IPS-20b (cell line): ENCODE results near the gene LPP.

Source experiments
- H3K27ac ChIP-seq: one replicate; pipeline ENCODE4 v1.5.1; 2013; ENCODE audit warnings: low read length
- H3K27me3 ChIP-seq: 2 replicates; pipeline ENCODE4 v1.6.1; 2013; ENCODE audit warnings: mild to moderate bottlenecking, low read length, inconsistent platforms; ENCODE audit not compliant: insufficient read depth
- H3K36me3 ChIP-seq: 2 replicates; pipeline ENCODE4 v1.6.1; 2013; ENCODE audit warnings: low read depth, mild to moderate bottlenecking, inconsistent platforms, low read length, moderate library complexity; ENCODE audit not compliant: insufficient read depth
- H3K4me1 ChIP-seq: 2 replicates; pipeline ENCODE4 v1.6.1; 2013; ENCODE audit warnings: mild to moderate bottlenecking, control low read depth, inconsistent platforms, low read length, moderate library complexity; ENCODE audit not compliant: insufficient read depth
- H3K4me3 ChIP-seq: 2 replicates; pipeline ENCODE4 v1.5.1; 2013; ENCODE audit warnings: mild to moderate bottlenecking, low read length, inconsistent platforms
- H3K9ac ChIP-seq: 2 replicates; pipeline ENCODE4 v1.6.1; 2013; ENCODE audit warnings: low read depth, mild to moderate bottlenecking, inconsistent platforms, low read length, moderate library complexity
- H3K9me3 ChIP-seq: 2 replicates; pipeline ENCODE4 v1.6.1; 2013; ENCODE audit warnings: mild to moderate bottlenecking, low read depth, low read length, inconsistent platforms; ENCODE audit not compliant: insufficient read depth

LPP gene

DNA sequence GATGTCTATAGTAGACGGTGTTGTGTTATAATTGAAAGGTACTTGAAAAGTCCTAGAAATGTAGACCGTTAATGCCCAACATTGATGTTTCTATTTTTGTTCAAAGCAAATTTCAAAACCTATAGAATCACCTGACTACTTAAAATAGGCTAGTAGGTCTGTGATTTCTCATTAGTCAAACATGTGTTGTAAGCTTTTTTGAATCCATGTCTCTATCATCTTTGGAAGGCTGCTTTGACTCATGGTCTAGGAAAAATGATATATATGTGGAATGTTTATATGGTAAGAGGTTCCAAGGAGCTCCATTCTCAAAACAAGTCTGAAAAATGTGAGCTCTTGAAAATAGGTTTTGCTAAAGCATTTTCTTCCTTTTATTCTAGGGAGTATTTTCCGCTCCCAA lies 375.3 kb downstream of the LPP start:
- H3K27me3 ChIP-seq = no peaks in the 10 kb centered on the region
- no peak overlapping the region for H3K4me3 ChIP-seq
- H3K4me1 ChIP-seq = peaks cover 10% of the 10 kb centered on the region
- H3K9ac ChIP-seq = no peak overlapping the region
- H3K27ac ChIP-seq = no peak overlapping the region
- H3K9me3 ChIP-seq = no peaks in the 10 kb centered on the region
- H3K36me3 ChIP-seq = no peaks in the 10 kb centered on the region

DNA sequence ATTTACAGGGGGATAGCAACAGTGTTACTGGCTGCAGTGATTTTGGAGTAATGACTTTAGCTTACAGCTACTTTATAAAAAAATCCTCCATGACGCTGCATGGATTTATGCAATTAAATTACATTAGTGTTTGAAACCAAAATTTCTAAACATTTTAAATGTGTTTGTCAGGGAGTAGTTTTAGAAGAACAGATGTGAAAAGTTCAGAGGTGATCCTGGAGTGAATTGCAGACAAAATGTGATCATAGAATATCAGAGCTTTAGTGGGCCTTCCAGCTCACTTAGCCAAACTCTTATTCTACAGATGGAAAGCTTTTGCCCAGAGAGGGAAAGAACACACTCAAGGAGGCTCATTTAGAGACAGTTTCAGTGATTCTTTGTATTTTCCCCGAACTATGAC lies 376.3 kb downstream of the LPP start:
- H3K27me3 ChIP-seq = no peaks in the 10 kb centered on the region
- H3K36me3 ChIP-seq = no peaks in the 10 kb centered on the region
- no peak overlapping the region for H3K4me3 ChIP-seq
- H3K27ac ChIP-seq = no peak overlapping the region
- no peak overlapping the region for H3K9ac ChIP-seq
- peaks cover 10% of the 10 kb centered on the region for H3K4me1 ChIP-seq
- no peaks in the 10 kb centered on the region for H3K9me3 ChIP-seq

DNA sequence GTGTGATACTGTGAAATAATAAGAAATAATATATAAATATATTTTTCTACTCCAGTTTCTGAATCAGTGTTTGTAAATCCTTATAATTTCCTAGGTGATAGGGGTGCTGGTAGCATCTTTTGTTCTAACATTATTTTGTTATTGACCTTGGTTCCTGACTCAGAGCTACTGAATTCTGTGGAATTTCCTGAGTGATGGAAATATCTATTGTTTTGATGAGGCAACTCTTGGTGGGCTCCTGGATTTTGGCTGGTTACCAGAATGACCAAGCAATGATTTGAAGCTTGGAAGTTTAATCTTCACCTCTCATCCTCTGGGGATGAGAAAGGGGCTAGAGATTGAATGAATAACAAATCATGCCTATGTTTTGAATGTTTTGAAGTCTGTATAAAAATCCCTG lies 377.3 kb downstream of the LPP start:
- Histone ChIP-seq H3K4me1 (peaks cover 10% of the 10 kb centered on the region), H3K27me3 (no peaks in the 10 kb centered on the region), H3K4me3 (no peak overlapping the region), H3K9ac (no peak overlapping the region), H3K9me3 (no peaks in the 10 kb centered on the region), H3K27ac (no peak overlapping the region), H3K36me3 (no peaks in the 10 kb centered on the region)

DNA sequence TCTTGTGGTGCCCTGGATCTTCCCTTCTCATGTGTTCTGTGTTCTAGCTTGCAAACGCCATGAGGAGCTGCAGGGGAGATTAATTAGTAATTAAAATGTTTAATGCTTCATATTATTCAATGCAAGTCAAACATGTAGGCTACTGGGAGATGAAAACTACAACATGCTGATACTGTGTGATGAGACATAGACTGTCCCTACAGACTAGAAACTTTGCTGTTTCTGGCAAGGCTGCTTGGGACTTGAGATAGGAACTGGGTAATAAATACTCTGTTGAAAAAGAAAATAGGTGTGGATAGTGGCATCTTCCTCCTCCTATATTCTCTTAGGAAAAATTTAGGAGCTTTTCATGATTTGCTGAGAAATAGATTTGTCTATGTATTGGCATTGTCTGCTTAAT lies 379.2 kb downstream of the LPP start:
- Histone ChIP-seq H3K27me3 (no peaks in the 10 kb centered on the region), H3K36me3 (no peaks in the 10 kb centered on the region), H3K27ac (no peak overlapping the region), H3K9me3 (no peaks in the 10 kb centered on the region), H3K4me1 (peaks cover 10% of the 10 kb centered on the region), H3K4me3 (no peak overlapping the region), H3K9ac (no peak overlapping the region)

DNA sequence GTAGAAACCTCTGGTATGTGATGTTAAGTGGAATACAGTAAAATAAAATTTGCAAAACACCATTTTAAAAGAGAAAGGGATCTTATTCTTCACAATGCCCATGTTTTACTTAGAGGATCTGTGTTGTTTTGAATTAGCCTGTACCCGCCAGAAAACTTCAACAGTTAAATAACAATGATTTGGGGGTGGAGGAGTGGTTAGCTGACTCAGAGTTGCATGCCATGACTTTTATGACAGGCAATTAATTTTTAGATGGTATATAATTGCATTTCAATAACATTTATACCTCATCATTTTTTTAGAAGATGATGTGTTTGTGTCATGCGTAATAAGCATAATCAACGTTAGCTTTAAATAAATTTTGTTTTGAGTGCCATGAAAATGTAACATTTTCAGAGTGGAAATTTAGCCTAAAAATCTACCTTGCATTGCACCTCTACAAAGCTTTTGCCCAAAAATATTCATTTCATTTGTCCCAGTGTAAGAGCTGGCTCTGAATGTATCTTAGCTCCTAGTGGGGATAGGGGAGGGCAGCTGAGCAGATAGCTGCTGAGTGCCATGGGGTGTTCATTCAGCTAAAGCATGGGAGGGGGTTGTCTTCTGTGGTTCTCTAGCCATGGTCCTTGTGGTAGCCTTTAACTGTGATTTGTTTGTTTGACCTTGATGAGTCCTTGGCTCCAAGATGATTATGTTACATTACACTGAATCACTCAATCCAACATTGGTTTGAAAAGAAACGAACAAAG lies 379.8 kb downstream of the LPP start:
- no peak overlapping the region for H3K9ac ChIP-seq

DNA sequence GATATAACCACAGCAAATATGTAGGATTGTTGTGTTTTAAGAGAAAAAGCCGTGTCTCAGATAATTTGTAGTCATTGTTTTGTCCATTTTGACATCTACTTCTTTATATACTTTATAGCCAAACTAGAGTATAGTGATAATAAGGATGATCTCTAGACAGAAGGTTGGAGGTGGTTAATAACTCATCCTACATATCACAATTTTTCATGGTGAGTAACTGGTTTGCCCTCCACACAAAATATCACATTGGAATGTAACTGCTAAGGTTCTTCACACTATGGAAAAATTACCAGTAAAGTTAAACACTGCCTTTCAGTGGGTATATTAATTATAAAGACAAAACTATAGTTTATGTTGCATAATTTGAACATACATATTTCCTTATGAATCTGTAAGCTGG lies 380.7 kb downstream of the LPP start:
- no peak overlapping the region for H3K27ac ChIP-seq
- no peaks in the 10 kb centered on the region for H3K36me3 ChIP-seq
- H3K4me1 ChIP-seq = peaks cover 10% of the 10 kb centered on the region
- no peaks in the 10 kb centered on the region for H3K9me3 ChIP-seq
- no peaks in the 10 kb centered on the region for H3K27me3 ChIP-seq
- no peak overlapping the region for H3K4me3 ChIP-seq
- no peak overlapping the region for H3K9ac ChIP-seq

More for the DNA sequence above, 379.8 kb downstream of the LPP start:
- Histone ChIP-seq H3K4me3 (no peak overlapping the region), H3K4me1 (peaks cover 10% of the 10 kb centered on the region), H3K36me3 (no peaks in the 10 kb centered on the region), H3K27me3 (no peaks in the 10 kb centered on the region), H3K27ac (no peak overlapping the region), H3K9me3 (no peaks in the 10 kb centered on the region)

DNA sequence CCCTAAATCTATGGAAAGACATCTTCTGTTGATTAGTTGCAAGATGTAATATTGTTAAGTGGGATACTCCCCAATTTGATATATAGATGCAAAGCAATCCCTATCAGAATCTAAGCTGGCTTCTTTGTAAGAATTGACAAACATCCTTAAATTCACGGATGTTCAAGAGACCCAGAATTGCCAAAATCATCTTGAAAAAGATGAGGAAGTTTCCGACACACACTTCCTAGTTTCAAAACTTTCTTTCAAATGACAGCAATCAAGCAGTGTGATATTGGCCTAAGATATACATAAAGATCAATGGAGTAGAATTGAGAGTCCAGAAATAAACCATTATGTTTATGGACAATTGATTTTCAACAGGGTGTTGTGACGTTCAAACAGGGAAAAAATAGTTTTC lies 383.6 kb downstream of the LPP start:
- peaks cover 7% of the 10 kb centered on the region for H3K4me1 ChIP-seq
- no peaks in the 10 kb centered on the region for H3K36me3 ChIP-seq
- H3K9ac ChIP-seq = no peak overlapping the region
- H3K9me3 ChIP-seq = no peaks in the 10 kb centered on the region
- H3K4me3 ChIP-seq = no peak overlapping the region
- H3K27me3 ChIP-seq = no peaks in the 10 kb centered on the region
- H3K27ac ChIP-seq = no peak overlapping the region

DNA sequence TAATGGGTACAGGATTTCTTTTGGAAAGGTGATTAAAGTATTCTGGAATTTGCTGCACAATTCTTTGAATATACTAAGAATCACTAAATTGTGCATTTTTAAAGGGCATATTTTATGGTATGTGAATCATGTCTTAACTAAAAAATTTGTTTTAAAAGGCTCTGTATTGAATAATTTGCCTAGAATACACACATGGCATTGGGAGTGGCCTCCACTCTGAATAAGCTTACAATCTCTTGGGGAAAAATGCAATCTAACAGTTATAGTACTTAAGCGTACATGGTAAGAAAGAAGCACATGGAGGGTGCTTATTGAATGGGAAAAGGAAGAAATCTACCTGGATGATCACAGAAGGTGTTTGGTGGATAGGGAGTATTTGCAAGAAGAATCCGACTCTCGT lies 385.1 kb downstream of the LPP start:
- Histone ChIP-seq H3K27ac (no peak overlapping the region), H3K9me3 (no peaks in the 10 kb centered on the region), H3K27me3 (no peaks in the 10 kb centered on the region), H3K36me3 (no peaks in the 10 kb centered on the region), H3K4me3 (no peak overlapping the region), H3K9ac (no peak overlapping the region), H3K4me1 (peaks cover under 1% of the 10 kb centered on the region; the same call in 1 of the 2 replicates)

DNA sequence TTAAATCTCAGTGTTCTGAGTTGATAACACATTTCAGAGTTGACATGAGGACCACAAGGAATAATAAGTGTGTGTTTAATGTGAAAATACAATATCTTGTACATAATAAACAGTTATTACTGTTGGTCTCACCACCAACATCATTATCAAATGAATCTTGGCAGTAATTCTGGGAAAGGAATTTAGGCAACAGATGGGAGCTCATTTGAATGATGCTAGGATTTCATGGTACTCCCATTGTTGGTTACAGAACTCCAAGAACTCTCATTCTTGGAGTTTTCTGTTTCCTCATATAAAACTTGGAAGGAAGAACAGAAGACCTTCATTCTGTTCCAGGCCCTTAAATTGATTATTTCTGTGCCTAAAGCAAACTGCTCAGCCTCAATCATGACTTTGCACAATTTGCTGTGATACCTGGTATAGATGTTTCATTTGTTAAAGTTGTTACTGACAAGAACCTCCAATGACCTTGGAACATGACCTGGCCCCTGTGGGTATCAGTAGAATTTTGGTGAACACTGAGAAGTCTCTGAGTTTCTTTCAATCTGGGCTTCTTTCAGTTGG lies 385.8 kb downstream of the LPP start:
- H3K9me3 ChIP-seq = no peaks in the 10 kb centered on the region
- no peak overlapping the region for H3K27ac ChIP-seq
- H3K9ac ChIP-seq = no peak overlapping the region
- H3K36me3 ChIP-seq = no peaks in the 10 kb centered on the region
- H3K27me3 ChIP-seq = no peaks in the 10 kb centered on the region
- H3K4me1 ChIP-seq = no peaks in the 10 kb centered on the region
- H3K4me3 ChIP-seq = no peak overlapping the region

DNA sequence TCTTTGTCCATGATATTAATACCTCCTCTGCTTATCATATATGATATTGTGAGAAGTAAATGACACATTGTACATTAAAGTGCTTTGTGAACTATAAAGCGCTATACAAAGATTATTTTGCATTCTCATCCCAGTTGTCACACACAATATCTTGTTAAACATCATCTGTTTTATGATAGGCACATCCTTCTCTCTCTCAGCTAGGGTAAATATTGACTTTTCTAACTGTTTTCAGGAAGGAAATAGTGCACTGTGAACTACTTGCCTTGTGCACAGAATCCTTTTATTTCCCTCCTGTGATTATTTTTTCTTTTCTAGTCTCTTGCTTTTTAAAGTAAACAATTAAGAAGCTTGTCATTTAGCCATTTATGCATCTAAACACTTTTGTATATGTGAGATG lies 388.2 kb downstream of the LPP start:
- H3K4me3 ChIP-seq = no peak overlapping the region
- H3K9me3 ChIP-seq = no peaks in the 10 kb centered on the region
- no peak overlapping the region for H3K27ac ChIP-seq
- H3K36me3 ChIP-seq = no peaks in the 10 kb centered on the region
- H3K27me3 ChIP-seq = no peaks in the 10 kb centered on the region
- peaks cover 4% of the 10 kb centered on the region; the same call in 1 of the 2 replicates for H3K4me1 ChIP-seq
- H3K9ac ChIP-seq = no peak overlapping the region

DNA sequence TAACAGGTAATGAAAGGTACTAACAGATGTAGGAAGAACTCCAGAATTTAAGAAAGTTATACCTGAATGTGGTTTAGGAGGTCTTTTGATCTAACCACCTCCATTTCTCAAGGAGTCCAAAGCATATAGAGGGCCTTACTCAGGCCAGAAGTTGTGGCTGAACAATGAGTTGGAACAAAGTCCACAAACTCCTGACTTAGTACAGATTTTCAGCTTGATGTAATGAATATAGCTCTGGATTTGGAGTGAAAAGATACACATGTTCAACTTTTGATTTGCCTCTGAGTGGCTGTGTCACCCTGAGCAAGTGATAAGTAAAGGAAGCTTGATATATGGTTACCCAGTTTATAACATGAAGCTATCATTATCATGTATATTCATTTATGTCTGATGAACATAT lies 390.1 kb downstream of the LPP start:
- Histone ChIP-seq H3K27ac (no peak overlapping the region), H3K9me3 (no peaks in the 10 kb centered on the region), H3K27me3 (no peaks in the 10 kb centered on the region), H3K36me3 (no peaks in the 10 kb centered on the region), H3K9ac (no peak overlapping the region), H3K4me3 (no peak overlapping the region), H3K4me1 (peaks cover 4% of the 10 kb centered on the region; the same call in 1 of the 2 replicates)

DNA sequence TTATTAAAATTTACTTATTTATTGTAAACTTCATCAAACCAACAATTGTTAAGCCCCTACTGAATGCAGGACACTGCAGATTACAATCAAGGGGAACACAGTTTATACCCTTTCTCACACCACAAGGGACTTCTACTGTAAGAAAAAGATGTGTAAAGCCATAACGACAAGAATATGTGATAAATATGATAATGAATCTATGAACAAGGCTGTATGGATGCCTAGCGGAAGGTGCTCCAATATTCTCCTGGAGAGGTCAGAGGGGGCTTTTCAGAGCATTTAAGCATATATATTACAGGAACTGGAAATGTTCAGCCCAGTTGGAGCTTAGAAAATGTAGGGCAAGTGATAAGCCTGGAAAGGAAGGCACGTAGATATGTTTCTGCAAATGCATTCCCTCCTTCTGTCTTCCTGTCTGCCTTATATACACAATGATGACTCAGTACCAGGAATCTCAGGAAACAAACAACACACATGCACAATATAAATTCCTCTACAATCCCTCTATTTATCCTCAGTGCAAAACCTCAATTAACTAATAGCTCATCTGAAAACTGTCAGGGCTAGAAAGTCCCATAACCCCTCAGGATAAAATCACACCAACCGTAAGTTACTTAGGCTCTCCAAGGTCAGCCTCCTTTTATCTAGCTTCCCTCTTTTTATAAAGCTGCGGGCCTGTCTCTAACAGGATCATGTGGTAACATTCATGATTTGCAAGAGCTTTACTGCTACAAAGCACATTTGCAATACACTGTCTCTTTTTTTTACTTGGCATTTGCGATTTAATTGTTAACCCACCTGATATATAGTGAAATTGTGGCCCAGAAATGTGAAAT lies 393.1 kb downstream of the LPP start:
- Histone ChIP-seq H3K36me3 (no peaks in the 10 kb centered on the region), H3K27ac (no peak overlapping the region), H3K4me1 (peaks cover 4% of the 10 kb centered on the region; the same call in 1 of the 2 replicates), H3K9me3 (no peaks in the 10 kb centered on the region), H3K27me3 (no peaks in the 10 kb centered on the region), H3K4me3 (no peak overlapping the region), H3K9ac (no peak overlapping the region)
